HepG2 (cell line): Measurements from ENCODE around the gene ANKRD6. TPM values are rescaled to one million over a fixed set of nuclear protein-coding genes. Genes with fewer than 3 reads are reported as not detected.

ENCODE experiments used
- KMT2B ChIP-seq: IDR thresholded peaks from 2 replicates; pipeline ENCODE4 v1.6.1; 2016; ENCODE audit warnings: missing genetic modification reagents, missing compliant biosample characterization
- MIXL1 ChIP-seq: IDR thresholded peaks from 2 replicates; pipeline ENCODE4 v1.6.1; 2016
- MTERF4 ChIP-seq: sonication (generic); formaldehyde crosslinking; IDR thresholded peaks from 2 replicates; pipeline ENCODE4 v1.8.0; 2023; ENCODE audit warnings: mild to moderate bottlenecking, missing genetic modification reagents
- NFE2 ChIP-seq: sonication (generic); formaldehyde crosslinking; IDR thresholded peaks from 2 replicates; pipeline ENCODE4 v1.4.0; 2020; ENCODE audit warnings: missing genetic modification reagents
- NFIC ChIP-seq: IDR thresholded peaks from 2 replicates; pipeline ENCODE4 v1.6.1; 2012; ENCODE audit warnings: mild to moderate bottlenecking, low read length, inconsistent platforms
- POLR2AphosphoS2 ChIP-seq: IDR thresholded peaks from 2 replicates; pipeline ENCODE4 v1.6.1; 2011; ENCODE audit warnings: low read depth, low read length, improper control_type of control experiment
- RAD51 ChIP-seq: fragments of 450-650 bp; IDR thresholded peaks from 2 replicates; pipeline ENCODE4 v1.6.1; 2016; ENCODE audit warnings: borderline replicate concordance
- ZBTB42 ChIP-seq: sonication (generic); formaldehyde crosslinking; IDR thresholded peaks from 2 replicates; pipeline ENCODE4 v1.5.0; 2020; ENCODE audit warnings: mild to moderate bottlenecking, missing genetic modification reagents
- ZMYM2 ChIP-seq: sonication (generic); formaldehyde crosslinking; IDR thresholded peaks from 2 replicates; pipeline ENCODE4 v1.8.0; 2022; ENCODE audit warnings: mild to moderate bottlenecking, missing genetic modification reagents
- ZNF589 ChIP-seq: sonication (generic); formaldehyde crosslinking; conservative IDR thresholded peaks from 2 replicates; pipeline ENCODE4 v1.8.0; 2022; ENCODE audit warnings: mild to moderate bottlenecking, moderate library complexity, missing genetic modification reagents
- ZNF619 ChIP-seq: sonication (generic); formaldehyde crosslinking; IDR thresholded peaks from 2 replicates; pipeline ENCODE4 v1.4.0; 2020; ENCODE audit warnings: mild to moderate bottlenecking, missing genetic modification reagents
- polyA plus RNA-seq, 8 experiments: library from polyadenylated mRNA; depleted of rRNA in 3 of 8; stranded (reverse) in 7 of 8; unstranded in 1 of 8; fragments of >200 nt; fragmentation: Illumina TruSeq in 4 of 8; extraction: Trizol in 4 of 8; gene quantifications; 2 replicates each; pipeline versions ENCODE4 v1.2.1 to v1.2.3, GENCODE V29; 2011 to 2016; ENCODE audit warnings: low read depth in 4 of 8, missing spikeins in 1 of 8, mixed read lengths in 1 of 8; ENCODE audit not compliant: insufficient read depth in 1 of 8
- total RNA-seq, 5 experiments: library from RNA; depleted of rRNA; stranded (reverse); fragments of >200 nt; fragmentation: Illumina TruSeq; extraction: Trizol; gene quantifications; 2 replicates each; pipeline ENCODE4 v1.2.3, GENCODE V29; 2016; ENCODE audit warnings: low read depth in 1 of 5
- TF ChIP-seq, protein P1 (sequence below), 2 experiments: sonication (generic) in 1 of 2; formaldehyde crosslinking in 1 of 2; IDR thresholded peaks; 2 replicates each; pipeline versions ENCODE4 v1.4.0 to v1.6.1; 2016 to 2020; ENCODE audit warnings: borderline replicate concordance in 1 of 2, low read depth in 1 of 2, mild to moderate bottlenecking in 1 of 2, missing genetic modification reagents in 1 of 2
- TF ChIP-seq, protein P2 (sequence below): sonication (generic); formaldehyde crosslinking; IDR thresholded peaks from 2 replicates; pipeline ENCODE4 v1.8.1; 2023; ENCODE audit warnings: mild to moderate bottlenecking, missing genetic modification reagents

The ANKRD6 gene
- total and polyA plus RNA-seq, 2 of the 13 experiments (the other 11 are each of a cell fraction or from before 2014, with no cell fraction given), result 0.18 to 0.36 TPM

DNA sequence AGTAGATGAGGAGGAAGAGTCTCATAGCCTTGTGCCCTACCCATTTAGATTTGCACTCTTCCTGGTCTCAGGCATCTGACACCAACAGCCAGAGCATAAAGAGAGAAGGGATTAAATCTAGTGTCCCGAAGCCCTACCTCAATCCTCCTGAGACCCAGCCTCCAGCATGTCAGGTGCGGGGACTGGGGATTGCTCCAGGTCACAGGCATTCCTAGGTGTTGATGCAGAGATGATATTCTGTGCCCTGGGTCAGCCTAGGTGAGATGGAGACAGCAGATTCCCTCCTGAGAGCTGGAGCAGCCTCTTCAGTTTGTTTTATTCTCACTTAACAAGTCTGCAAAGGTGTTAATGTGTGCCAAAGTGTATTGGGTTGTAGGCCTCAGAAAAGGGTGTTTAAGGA, 89.8 kb downstream of the ANKRD6 start (continued):
- TF ChIP-seq, protein P1, sequence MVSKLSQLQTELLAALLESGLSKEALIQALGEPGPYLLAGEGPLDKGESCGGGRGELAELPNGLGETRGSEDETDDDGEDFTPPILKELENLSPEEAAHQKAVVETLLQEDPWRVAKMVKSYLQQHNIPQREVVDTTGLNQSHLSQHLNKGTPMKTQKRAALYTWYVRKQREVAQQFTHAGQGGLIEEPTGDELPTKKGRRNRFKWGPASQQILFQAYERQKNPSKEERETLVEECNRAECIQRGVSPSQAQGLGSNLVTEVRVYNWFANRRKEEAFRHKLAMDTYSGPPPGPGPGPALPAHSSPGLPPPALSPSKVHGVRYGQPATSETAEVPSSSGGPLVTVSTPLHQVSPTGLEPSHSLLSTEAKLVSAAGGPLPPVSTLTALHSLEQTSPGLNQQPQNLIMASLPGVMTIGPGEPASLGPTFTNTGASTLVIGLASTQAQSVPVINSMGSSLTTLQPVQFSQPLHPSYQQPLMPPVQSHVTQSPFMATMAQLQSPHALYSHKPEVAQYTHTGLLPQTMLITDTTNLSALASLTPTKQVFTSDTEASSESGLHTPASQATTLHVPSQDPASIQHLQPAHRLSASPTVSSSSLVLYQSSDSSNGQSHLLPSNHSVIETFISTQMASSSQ (IDR thresholded peaks at IDR 0.05; ENCODE audit: low read depth), result no peak
- TF ChIP-seq, protein P1 (CRISPR knock-in tag; IDR thresholded peaks at IDR 0.05; ENCODE audit: borderline replicate concordance), result no peak
- TF ChIP-seq KMT2B (CRISPR knock-in tag) (no peak), ZBTB42 (CRISPR knock-in tag) (no peak), ZNF589 (CRISPR knock-in tag) (no peak), MIXL1 (CRISPR knock-in tag) (no peak), ZNF619 (CRISPR knock-in tag) (no peak), ZMYM2 (CRISPR knock-in tag) (no peak), MTERF4 (CRISPR knock-in tag) (no peak), POLR2AphosphoS2 (no peak), NFE2 (CRISPR knock-in tag) (no peak), RAD51 (no peak), NFIC (no peak)
- TF ChIP-seq, protein P2, sequence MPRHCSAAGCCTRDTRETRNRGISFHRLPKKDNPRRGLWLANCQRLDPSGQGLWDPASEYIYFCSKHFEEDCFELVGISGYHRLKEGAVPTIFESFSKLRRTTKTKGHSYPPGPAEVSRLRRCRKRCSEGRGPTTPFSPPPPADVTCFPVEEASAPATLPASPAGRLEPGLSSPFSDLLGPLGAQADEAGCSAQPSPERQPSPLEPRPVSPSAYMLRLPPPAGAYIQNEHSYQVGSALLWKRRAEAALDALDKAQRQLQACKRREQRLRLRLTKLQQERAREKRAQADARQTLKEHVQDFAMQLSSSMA (CRISPR knock-in tag), result no peak
